ENCODE measurements around the gene PRKCZ. TPM values are rescaled to one million over a fixed set of nuclear protein-coding genes. Genes with fewer than 3 reads are reported as not detected.

PRKCZ gene
- total RNA-seq, 4 donors from 2014 or later: 0.29 to 8.8 (median 3.9) TPM

DNA sequence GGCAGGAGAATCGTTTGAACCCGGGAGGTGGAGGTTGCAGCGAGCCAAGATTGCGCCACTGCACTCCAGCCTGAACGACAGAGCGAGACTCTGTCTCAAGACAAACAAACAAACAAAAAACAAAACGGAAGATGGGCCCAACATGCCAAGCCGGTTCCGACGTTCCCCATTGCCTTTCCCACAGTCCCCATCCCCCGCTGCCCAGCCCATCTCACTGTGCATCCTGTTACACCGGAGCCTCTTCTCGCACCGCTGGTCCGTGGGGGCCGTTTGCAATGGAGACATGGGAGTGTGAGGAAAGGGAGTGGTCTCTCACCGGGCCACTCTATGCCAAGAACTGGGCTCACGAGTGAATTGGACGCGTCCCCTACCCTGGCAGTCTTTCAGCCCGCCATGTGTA lies 45.4 kb upstream of the PRKCZ start:
- DNase-seq: no peak
- intact Hi-C loops (cut with DNase I; ENCODE audit: low total_unique reads): no loop called here
- Histone ChIP-seq H3K36me3 (no peaks in the 10 kb centered on the region), H3K27ac (no peak overlapping the region), H3K9me3 (no peaks in the 10 kb centered on the region), H3K27me3 (peaks cover 0 to 20% of the 10 kb centered on the region in 2 donors), H3K4me1 (no peaks in the 10 kb centered on the region), H3K4me3 (no peak overlapping the region)
- no peak for TF ChIP-seq POLR2A (IDR thresholded peaks at IDR 0.05)
- TF ChIP-seq CTCF (IDR thresholded peaks at IDR 0.05): no peak

- Histone ChIP-seq H3K9me3 (no peaks in the 10 kb centered on the region), H3K27ac (no peak overlapping the region), H3K4me1 (no peaks in the 10 kb centered on the region), H3K27me3 (peaks cover 0 to 4% of the 10 kb centered on the region in 2 donors), H3K36me3 (no peaks in the 10 kb centered on the region), H3K4me3 (no peak overlapping the region)
- intact Hi-C loops (cut with DNase I; ENCODE audit: low total_unique reads): no loop called here
- no peak for DNase-seq
- TF ChIP-seq CTCF (IDR thresholded peaks at IDR 0.05): no peak
- no peak for TF ChIP-seq POLR2A (IDR thresholded peaks at IDR 0.05)
These were observed 40.8 kb upstream of the PRKCZ start for GRCh38 chr1:2009101-2010053.

DNA sequence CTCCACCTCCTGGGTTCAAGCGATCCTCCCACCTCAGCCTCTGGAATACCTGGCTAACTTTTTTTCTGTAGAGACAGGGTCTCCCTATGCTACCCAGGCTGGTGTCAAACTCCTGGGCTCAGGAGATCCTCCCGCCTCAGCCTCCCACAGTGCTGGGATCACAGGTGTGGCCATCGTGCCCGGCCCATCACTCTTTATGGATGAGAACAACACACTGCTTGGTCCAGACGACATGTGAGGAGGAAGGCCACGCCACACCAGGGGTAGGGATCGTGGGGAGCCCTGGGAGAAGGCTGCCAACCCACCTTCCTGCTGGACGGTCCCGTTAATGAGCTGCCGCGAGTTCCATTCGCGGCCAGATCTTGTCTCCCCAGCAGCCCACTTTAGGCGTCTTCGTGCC lies 36.0 kb upstream of the PRKCZ start:
- Histone ChIP-seq H3K27me3 (no peaks in the 10 kb centered on the region), H3K9me3 (no peaks in the 10 kb centered on the region), H3K4me1 (no peaks in the 10 kb centered on the region), H3K36me3 (no peaks in the 10 kb centered on the region), H3K4me3 (no peak overlapping the region), H3K27ac (no peak overlapping the region)
- intact Hi-C loops (cut with DNase I; ENCODE audit: low total_unique reads): no loop called here
- no peak for DNase-seq
- TF ChIP-seq POLR2A (IDR thresholded peaks at IDR 0.05) (no peak), CTCF (IDR thresholded peaks at IDR 0.05) (no peak)

- H3K4me1 ChIP-seq: peaks cover 0 to 5% of the 10 kb centered on the region in 2 donors
- H3K9me3 ChIP-seq: no peaks in the 10 kb centered on the region
- intact Hi-C loops (cut with DNase I; ENCODE audit: low total_unique reads): no loop called here
- no peak for DNase-seq
- H3K27ac ChIP-seq: no peak overlapping the region
- TF ChIP-seq CTCF (IDR thresholded peaks at IDR 0.05): no peak
- no peak for TF ChIP-seq POLR2A (IDR thresholded peaks at IDR 0.05)
- H3K27me3 ChIP-seq: peaks cover 5 to 7% of the 10 kb centered on the region in 2 donors
- no peak overlapping the region for H3K4me3 ChIP-seq
- H3K36me3 ChIP-seq: no peaks in the 10 kb centered on the region
These were observed 35.2 kb upstream of the PRKCZ start for GRCh38 chr1:2014741-2015735.

Data from uterus (tissue), 4 donors.